H9 (cell line): ENCODE measurements around the gene NAMPT. TPM values are rescaled to one million over a fixed set of nuclear protein-coding genes. Genes with fewer than 3 reads are reported as not detected.

Source experiments
- DNase-seq: peaks from one replicate; pipeline ENCODE4 v3.0.0-alpha.2; 2017
- H2AFZ ChIP-seq: one replicate; pipeline ENCODE4 v1.6.1; 2013; ENCODE audit warnings: mild to moderate bottlenecking, low read length, control low read depth, moderate library complexity
- H2AK5ac ChIP-seq: 2 replicates; pipeline ENCODE4 v1.6.1; 2013; ENCODE audit warnings: low read length, control low read depth, mixed read lengths; ENCODE audit not compliant: insufficient read length
- H2BK120ac ChIP-seq: one replicate; pipeline ENCODE4 v1.6.1; 2013; ENCODE audit warnings: low read depth, mild to moderate bottlenecking, low read length, control low read depth, inconsistent platforms; ENCODE audit not compliant: poor library complexity, severe bottlenecking
- H2BK12ac ChIP-seq: 2 replicates; pipeline ENCODE4 v1.6.1; 2013; ENCODE audit warnings: low read length, control low read depth, mixed read lengths, low read depth; ENCODE audit not compliant: insufficient read length
- H2BK15ac ChIP-seq: 2 replicates; pipeline ENCODE4 v1.6.1; 2013; ENCODE audit warnings: low read depth, low read length, control low read depth
- H2BK20ac ChIP-seq: one replicate; pipeline ENCODE4 v1.6.1; 2013; ENCODE audit warnings: low read depth, mild to moderate bottlenecking, low read length, control low read depth, inconsistent platforms; ENCODE audit not compliant: poor library complexity, severe bottlenecking
- H2BK5ac ChIP-seq: 2 replicates; pipeline ENCODE4 v1.6.1; 2013; ENCODE audit warnings: low read length, control low read depth, mixed read lengths; ENCODE audit not compliant: insufficient read length
- H3K14ac ChIP-seq: 2 replicates; pipeline ENCODE4 v1.6.1; 2013; ENCODE audit warnings: low read length, control low read depth; ENCODE audit not compliant: insufficient read depth
- H3K18ac ChIP-seq: 2 replicates; pipeline ENCODE4 v1.6.1; 2013; ENCODE audit warnings: low read depth, mild to moderate bottlenecking, mixed read lengths, low read length, control low read depth; ENCODE audit not compliant: insufficient read length
- H3K23ac ChIP-seq: 2 replicates; pipeline ENCODE4 v1.6.1; 2013; ENCODE audit warnings: low read length, control low read depth, mixed read lengths, low read depth; ENCODE audit not compliant: insufficient read length
- H3K23me2 ChIP-seq: 2 replicates; pipeline ENCODE4 v1.6.1; 2013; ENCODE audit warnings: low read depth, mild to moderate bottlenecking, mixed read lengths, low read length, control low read depth; ENCODE audit not compliant: insufficient read length, poor library complexity, severe bottlenecking
- H3K27ac ChIP-seq: 2 replicates; pipeline ENCODE4 v1.5.1; 2013; ENCODE audit warnings: low read length, control low read depth, mixed read lengths, low read depth; ENCODE audit not compliant: insufficient read length
- H3K27me3 ChIP-seq: 2 replicates; pipeline ENCODE4 v1.6.1; 2013; ENCODE audit warnings: low read length, control low read depth, inconsistent platforms; ENCODE audit not compliant: insufficient read depth
- H3K4ac ChIP-seq: 2 replicates; pipeline ENCODE4 v1.6.1; 2013; ENCODE audit warnings: low read depth, mild to moderate bottlenecking, control low read depth, inconsistent platforms, low read length, moderate library complexity
- H3K4me1 ChIP-seq: 2 replicates; pipeline ENCODE4 v1.6.1; 2013; ENCODE audit warnings: low read length, control low read depth, inconsistent platforms; ENCODE audit not compliant: insufficient read depth
- H3K4me2 ChIP-seq: 2 replicates; pipeline ENCODE4 v1.6.1; 2013; ENCODE audit warnings: low read length, control low read depth, mixed read lengths; ENCODE audit not compliant: insufficient read length, insufficient read depth
- H3K56ac ChIP-seq: 2 replicates; pipeline ENCODE4 v1.6.1; 2013; ENCODE audit warnings: low read depth, mild to moderate bottlenecking, mixed read lengths, low read length, control low read depth; ENCODE audit not compliant: insufficient read length
- H3K79me1 ChIP-seq: 2 replicates; pipeline ENCODE4 v1.6.1; 2013; ENCODE audit warnings: low read depth, mild to moderate bottlenecking, moderate library complexity, low read length, control low read depth, inconsistent platforms; ENCODE audit not compliant: insufficient read depth, poor library complexity, severe bottlenecking
- H3K79me2 ChIP-seq: 2 replicates; pipeline ENCODE4 v1.6.1; 2013; ENCODE audit warnings: low read length, control low read depth, inconsistent platforms; ENCODE audit not compliant: insufficient read depth
- H3K9ac ChIP-seq: 2 replicates; pipeline ENCODE4 v1.6.1; 2013; ENCODE audit warnings: low read length, control low read depth, mixed read lengths; ENCODE audit not compliant: insufficient read length; ENCODE audit errors: extremely low read depth
- H3K9me3 ChIP-seq: one replicate; pipeline ENCODE4 v1.6.1; 2013; ENCODE audit warnings: low read depth, low read length, inconsistent platforms; ENCODE audit not compliant: control insufficient read depth
- H3T11ph ChIP-seq: one replicate; pipeline ENCODE4 v1.6.1; 2013; ENCODE audit warnings: mild to moderate bottlenecking, low read length, control low read depth, inconsistent platforms
- H4K20me1 ChIP-seq: one replicate; pipeline ENCODE4 v1.6.1; 2013; ENCODE audit not compliant: control insufficient read depth, insufficient read length, insufficient read depth
- H4K5ac ChIP-seq: 2 replicates; pipeline ENCODE4 v1.6.1; 2013; ENCODE audit warnings: low read depth, mild to moderate bottlenecking, mixed read lengths, low read length, control low read depth; ENCODE audit not compliant: insufficient read length
- H4K8ac ChIP-seq: replicated peaks from 2 replicates; pipeline ENCODE4 v1.6.1; 2013; ENCODE audit warnings: low read length, control low read depth, mixed read lengths, low read depth; ENCODE audit not compliant: insufficient read length
- H4K91ac ChIP-seq: 2 replicates; pipeline ENCODE4 v1.6.1; 2013; ENCODE audit warnings: low read depth, mild to moderate bottlenecking, moderate library complexity, mixed read lengths, low read length, control low read depth; ENCODE audit not compliant: insufficient read length
- H3K27ac Mint-ChIP-seq, 3 experiments: 2 replicates in 2 of 3; 3 replicates in 1 of 3; pipeline ENCODE4 v1.8.0; 2020 to 2021; ENCODE audit warnings: mixed read lengths in 3 of 3, mild to moderate bottlenecking in 1 of 3, moderate library complexity in 1 of 3
- H3K27me3 Mint-ChIP-seq: 2 replicates; pipeline ENCODE4 v1.8.0; 2021; ENCODE audit warnings: low read depth, mild to moderate bottlenecking, moderate library complexity, mixed read lengths
- H3K36me3 Mint-ChIP-seq, 3 experiments: 2 replicates in 2 of 3; 3 replicates in 1 of 3; pipeline ENCODE4 v1.8.0; 2020 to 2021; ENCODE audit warnings: low read depth in 3 of 3, mixed read lengths in 3 of 3; ENCODE audit not compliant: insufficient read depth in 1 of 3
- H3K4me1 Mint-ChIP-seq, 2 experiments: 2 replicates each; pipeline ENCODE4 v1.8.0; 2020; ENCODE audit warnings: mixed read lengths in 2 of 2
- H3K4me3 Mint-ChIP-seq, 2 experiments: 2 replicates in 1 of 2; 3 replicates in 1 of 2; pipeline ENCODE4 v1.8.0; 2020 to 2021; ENCODE audit warnings: mild to moderate bottlenecking in 2 of 2, mixed read lengths in 2 of 2, moderate library complexity in 1 of 2
- H3K9me3 Mint-ChIP-seq, 2 experiments: 2 replicates in 1 of 2; 3 replicates in 1 of 2; pipeline ENCODE4 v1.8.0; 2020; ENCODE audit warnings: mild to moderate bottlenecking in 2 of 2, mixed read lengths in 2 of 2, moderate library complexity in 1 of 2
- WGBS: extraction: QIAGEN DNeasy Blood & Tissue Kit; methylation state at CpG from one replicate; pipeline ENCODE4 v1.1.7; 2013; ENCODE audit warnings: missing lambda C conversion rate, low lambda C conversion rate, mixed read lengths; ENCODE audit not compliant: insufficient read length; ENCODE audit errors: extremely low coverage; 5-methylcytosine and 5-hydroxymethylcytosine counted together
- total RNA-seq: library from RNA; stranded (reverse); gene quantifications from 2 replicates; pipeline ENCODE4 v1.2.1, GENCODE V29; 2021
- TF ChIP-seq, protein P1 (sequence below): fragments of 200-600 bp; sonication (generic); conservative IDR thresholded peaks from 3 replicates; pipeline ENCODE4 v1.8.0; 2021; ENCODE audit warnings: antibody characterized with exemption, mild to moderate bottlenecking

Gene NAMPT
- total RNA-seq, 1 experiment from 2014 or later = 83.5 TPM

DNA sequence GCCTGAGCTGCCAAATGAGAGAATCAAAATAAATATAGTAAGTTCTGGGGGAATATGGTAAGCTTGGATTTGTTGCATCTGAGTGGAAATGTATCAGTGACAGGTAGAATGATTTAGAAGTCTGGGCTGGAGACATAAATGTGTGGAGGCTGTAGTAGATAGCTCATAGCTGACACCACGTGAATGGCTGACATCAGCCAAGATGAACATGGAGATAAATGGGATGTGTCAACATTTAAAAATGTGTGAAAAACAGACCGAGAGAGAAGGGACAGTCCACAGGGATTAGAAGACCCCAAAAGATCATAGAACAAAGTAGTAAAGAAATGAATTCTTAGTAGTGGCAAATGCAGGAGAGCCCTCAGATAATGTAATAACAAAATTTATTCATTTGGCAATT lies 40.9 kb downstream of the NAMPT start:
- Histone ChIP-seq H3K23ac (no peak overlapping the region), H4K8ac (no peak overlapping the region), H4K20me1 (no peaks in the 10 kb centered on the region), H3K23me2 (no peaks in the 10 kb centered on the region), H3K9ac (no peak overlapping the region), H3K4me1 (no peaks in the 10 kb centered on the region), H3K18ac (no peak overlapping the region), H3K9me3 (peaks cover 4% of the 10 kb centered on the region), H3K79me2 (no peaks in the 10 kb centered on the region), H3K27ac (no peak overlapping the region), H3T11ph (no peak overlapping the region), H2BK15ac (no peak overlapping the region), H3K27me3 (no peaks in the 10 kb centered on the region), H2AFZ (no peak overlapping the region), H2BK120ac (no peak overlapping the region), H3K14ac (no peak overlapping the region), H4K5ac (no peak overlapping the region), H3K79me1 (no peaks in the 10 kb centered on the region), H2AK5ac (no peak overlapping the region), H2BK5ac (no peak overlapping the region), H2BK12ac (no peak overlapping the region), H3K4ac (no peak overlapping the region), H2BK20ac (no peak overlapping the region), H3K4me2 (no peak overlapping the region), H3K56ac (no peak overlapping the region), H4K91ac (no peak overlapping the region)
- Mint-ChIP-seq H3K27me3 (no peaks in the 10 kb centered on the region), H3K27ac (no peak overlapping the region), H3K4me1 (no peaks in the 10 kb centered on the region), H3K4me3 (no peak overlapping the region), H3K36me3 (peaks cover 15 to 29% (median 21%) of the 10 kb centered on the region in 3 experiments), H3K9me3 (peaks cover 15 to 18% of the 10 kb centered on the region in 2 experiments)
- TF ChIP-seq, protein P1, sequence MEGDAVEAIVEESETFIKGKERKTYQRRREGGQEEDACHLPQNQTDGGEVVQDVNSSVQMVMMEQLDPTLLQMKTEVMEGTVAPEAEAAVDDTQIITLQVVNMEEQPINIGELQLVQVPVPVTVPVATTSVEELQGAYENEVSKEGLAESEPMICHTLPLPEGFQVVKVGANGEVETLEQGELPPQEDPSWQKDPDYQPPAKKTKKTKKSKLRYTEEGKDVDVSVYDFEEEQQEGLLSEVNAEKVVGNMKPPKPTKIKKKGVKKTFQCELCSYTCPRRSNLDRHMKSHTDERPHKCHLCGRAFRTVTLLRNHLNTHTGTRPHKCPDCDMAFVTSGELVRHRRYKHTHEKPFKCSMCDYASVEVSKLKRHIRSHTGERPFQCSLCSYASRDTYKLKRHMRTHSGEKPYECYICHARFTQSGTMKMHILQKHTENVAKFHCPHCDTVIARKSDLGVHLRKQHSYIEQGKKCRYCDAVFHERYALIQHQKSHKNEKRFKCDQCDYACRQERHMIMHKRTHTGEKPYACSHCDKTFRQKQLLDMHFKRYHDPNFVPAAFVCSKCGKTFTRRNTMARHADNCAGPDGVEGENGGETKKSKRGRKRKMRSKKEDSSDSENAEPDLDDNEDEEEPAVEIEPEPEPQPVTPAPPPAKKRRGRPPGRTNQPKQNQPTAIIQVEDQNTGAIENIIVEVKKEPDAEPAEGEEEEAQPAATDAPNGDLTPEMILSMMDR = no peak
- DNase-seq = no peak
- no CpG with 5 or more reads among the region's 2 CpGs for WGBS
